Activated CD8-positive, alpha-beta memory T cell treated with anti-CD3 and anti-CD28 coated beads, Interleukin-2, amount 50 U/mL, for 24 hours (primary cell): ENCODE results near the gene PEX5.

Source experiments
- DNase-seq: peaks from one replicate; pipeline ENCODE4 v3.0.0-alpha.2; 2020; ENCODE audit errors: extremely low read depth

Gene PEX5

DNA sequence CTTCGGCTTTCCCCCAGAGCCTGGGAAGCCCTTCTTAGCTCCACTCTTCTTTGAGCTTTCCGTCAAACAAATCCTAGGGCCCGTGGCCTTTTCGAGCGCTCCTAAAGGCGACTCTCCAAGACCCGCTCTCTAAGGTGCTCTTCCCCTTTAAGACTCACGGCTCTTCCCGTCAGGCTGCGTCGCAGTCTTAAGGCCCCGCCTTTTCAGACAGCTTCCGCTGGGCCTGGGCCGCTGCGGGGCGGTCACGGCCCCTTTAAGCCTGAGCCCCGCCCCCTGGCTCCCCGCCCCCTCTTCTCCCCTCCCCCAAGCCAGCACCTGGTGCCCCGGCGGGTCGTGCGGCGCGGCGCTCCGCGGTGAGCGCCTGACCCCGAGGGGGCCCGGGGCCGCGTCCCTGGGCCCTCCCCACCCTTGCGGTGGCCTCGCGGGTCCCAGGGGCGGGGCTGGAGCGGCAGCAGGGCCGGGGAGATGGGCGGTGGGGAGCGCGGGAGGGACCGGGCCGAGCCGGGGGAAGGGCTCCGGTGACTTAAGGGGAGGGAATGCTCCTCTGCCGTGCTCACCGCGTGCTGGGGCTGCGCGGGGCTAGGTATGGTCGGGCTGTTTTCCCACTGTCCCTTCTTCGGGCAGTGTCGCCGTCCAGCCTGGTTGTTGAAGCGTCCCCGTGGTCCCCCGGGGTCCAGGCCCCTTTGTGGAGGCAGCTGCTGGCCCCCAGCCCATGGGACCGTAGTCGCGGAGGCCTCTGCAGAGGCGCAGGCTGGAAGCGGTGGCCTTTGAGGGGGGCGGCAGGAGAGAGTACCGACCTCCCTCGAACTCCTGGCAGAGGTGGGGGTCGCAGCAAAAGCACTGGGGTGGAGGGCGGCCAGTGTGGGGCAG lies at the start of gene PEX5:
Gene PEX5, plus strand, starts transcription at position 289 of the 870 bp plus-strand sequence. CDS start 692 bp downstream, outside the sequence.
- DNase-seq, result peak; percentile 65

- no peak for DNase-seq
Observed at GRCh38 chr12:7141351-7142005, 48.0 kb upstream of the PEX5 start.

GRCh38 chr12:7142056-7142644 lies 47.3 kb upstream of the PEX5 start:
- DNase-seq, result peak; percentile 14

DNA sequence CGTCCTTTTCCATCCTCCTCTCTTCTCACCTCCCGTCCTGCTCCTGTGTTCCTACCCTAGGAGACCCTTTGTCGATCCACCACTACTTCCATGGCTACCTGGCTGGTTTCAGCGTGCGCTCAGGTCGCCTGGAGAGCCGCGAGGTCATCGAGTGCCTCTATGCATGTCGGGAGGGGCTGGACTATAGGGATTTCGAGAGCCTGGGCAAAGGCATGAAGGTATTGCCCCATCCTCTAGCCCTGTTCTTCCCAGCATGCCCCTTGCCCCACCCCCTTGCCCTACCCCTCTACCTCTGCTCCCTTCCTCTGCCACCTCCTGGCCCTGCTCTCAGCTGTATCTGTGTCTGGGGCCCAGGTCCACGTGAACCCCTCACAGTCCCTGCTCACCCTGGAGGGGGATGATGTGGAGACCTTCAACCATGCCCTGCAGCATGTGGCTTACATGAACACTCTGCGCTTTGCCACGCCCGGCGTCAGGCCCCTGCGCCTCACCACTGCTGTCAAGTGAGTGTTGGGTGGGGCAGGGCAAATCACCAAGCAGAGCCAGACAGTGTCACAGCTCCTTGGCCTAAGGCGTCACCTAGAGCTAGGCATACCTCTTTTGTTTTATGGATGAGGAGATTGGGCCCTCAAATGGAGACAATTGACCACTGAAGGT lies 46.5 kb upstream of the PEX5 start:
- no peak for DNase-seq

DNA sequence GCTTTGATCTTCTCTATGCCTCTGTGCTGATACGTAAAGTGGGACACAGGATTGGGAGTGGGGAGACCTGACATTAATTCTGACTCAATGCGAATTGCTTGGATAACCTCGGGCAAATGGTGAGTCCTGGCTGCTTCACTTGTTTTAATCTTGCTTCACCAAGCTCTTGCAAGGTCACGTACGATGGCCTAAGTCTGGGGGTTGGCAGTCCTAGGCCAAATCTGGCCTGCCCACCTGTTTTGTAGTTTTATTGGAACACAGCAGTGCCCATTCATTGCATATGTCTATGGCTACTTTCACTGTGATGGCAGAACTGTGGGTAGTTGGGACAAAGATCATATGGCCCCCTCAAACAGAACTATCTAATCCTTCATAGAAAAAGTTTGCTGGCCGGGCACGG lies 45.9 kb upstream of the PEX5 start:
- no peak for DNase-seq

- DNase-seq, result no peak
Observed at GRCh38 chr12:7144414-7145120, 44.9 kb upstream of the PEX5 start.

- no peak for DNase-seq
Observed at GRCh38 chr12:7145671-7146070, 43.8 kb upstream of the PEX5 start.

DNA sequence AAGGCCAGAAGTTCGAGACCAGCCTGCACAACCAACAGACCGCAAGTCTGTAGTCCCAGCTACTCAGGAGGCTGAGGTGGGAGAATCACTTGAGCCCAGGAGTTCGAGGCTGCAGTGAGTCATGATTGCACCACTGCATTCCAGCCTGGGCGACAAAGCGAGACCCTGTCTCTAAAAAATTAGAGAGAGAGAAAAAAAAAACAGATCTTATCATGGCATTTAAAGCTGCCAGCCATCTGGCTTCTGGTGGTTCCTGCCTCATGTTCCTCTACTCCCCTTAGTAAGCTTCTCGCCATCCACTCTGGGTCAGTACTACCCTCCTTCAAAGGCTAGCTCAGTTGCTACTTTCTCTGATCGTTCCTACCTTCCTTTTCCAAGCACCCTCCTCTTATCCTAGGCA lies 43.3 kb upstream of the PEX5 start:
- DNase-seq, result no peak

DNA sequence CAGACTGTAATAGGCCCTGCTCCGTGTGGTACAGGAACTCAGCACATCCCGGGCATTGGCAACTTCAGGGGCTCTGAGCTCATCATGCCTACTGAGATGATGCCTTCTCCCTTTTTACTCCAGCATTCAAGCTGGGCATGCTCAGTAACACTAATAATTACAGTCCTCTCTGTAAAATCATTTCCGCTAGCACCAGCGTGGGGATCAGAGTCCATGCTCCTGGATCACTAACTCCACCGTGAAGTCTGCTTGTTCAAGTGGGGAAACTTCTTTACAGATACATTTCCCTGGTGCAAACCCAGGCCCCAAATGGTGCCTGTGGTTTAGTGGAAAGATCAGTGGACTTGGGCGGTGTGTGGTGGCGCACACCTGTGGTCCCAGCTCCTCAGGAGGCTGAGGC lies 42.6 kb upstream of the PEX5 start:
- no peak for DNase-seq

- DNase-seq, result no peak
Observed at GRCh38 chr12:7150356-7150755, 39.1 kb upstream of the PEX5 start.

- DNase-seq, result no peak
Observed at GRCh38 chr12:7150841-7151240, 38.6 kb upstream of the PEX5 start.

DNA sequence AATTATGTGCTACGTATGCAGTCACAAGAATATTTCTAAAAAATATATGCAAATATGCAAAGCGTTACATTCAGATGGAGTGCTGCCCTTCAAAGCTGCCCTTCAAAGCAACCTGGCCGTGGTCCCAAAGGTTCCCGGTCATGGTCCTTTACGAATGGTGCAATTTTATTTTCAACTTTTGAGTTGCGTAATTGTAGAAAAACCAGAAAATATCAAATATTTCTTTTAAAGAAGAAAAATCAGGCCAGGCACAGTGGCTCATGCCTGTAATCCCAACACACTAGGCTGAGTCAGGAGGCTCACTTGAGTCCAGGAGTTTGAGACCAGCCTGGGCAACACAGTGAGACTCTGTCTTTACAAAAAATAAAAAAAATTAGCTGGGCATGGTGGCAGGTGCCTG lies 38.0 kb upstream of the PEX5 start:
- DNase-seq, result no peak

GRCh38 chr12:7152818-7153217 lies 36.7 kb upstream of the PEX5 start:
- DNase-seq, result no peak

- DNase-seq, result no peak
Observed at GRCh38 chr12:7154042-7154441, 35.4 kb upstream of the PEX5 start.

- no peak for DNase-seq
Observed at GRCh38 chr12:7154901-7155470, 34.5 kb upstream of the PEX5 start.

DNA sequence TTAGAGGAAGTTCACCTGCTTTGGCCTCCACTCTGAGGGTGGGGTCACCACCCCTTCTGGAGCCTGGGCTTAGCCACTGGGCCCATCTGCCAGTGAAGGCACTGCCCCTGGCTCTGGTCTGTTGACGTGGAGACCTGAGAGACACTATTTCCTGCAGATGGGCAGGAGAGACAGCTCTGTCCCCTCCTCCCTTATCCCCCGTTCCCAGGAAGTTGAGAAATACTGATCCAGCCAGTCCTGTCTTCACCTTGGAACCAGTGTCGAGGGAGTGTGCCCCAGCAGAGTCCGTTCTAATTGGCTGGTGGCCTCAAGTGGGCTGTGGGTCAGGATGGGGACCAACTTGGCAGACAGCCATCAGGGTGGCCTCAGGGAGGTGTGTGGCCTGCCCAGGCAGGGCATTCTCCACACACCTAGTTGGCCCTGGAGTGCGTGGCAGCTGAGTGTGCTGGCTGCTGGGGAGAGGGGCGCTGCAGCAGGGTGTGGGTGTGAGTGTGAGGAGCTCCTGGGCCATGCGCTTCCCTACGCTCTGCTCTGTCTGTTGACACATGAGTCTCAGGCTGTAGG lies 33.9 kb upstream of the PEX5 start:
- DNase-seq, result no peak

DNA sequence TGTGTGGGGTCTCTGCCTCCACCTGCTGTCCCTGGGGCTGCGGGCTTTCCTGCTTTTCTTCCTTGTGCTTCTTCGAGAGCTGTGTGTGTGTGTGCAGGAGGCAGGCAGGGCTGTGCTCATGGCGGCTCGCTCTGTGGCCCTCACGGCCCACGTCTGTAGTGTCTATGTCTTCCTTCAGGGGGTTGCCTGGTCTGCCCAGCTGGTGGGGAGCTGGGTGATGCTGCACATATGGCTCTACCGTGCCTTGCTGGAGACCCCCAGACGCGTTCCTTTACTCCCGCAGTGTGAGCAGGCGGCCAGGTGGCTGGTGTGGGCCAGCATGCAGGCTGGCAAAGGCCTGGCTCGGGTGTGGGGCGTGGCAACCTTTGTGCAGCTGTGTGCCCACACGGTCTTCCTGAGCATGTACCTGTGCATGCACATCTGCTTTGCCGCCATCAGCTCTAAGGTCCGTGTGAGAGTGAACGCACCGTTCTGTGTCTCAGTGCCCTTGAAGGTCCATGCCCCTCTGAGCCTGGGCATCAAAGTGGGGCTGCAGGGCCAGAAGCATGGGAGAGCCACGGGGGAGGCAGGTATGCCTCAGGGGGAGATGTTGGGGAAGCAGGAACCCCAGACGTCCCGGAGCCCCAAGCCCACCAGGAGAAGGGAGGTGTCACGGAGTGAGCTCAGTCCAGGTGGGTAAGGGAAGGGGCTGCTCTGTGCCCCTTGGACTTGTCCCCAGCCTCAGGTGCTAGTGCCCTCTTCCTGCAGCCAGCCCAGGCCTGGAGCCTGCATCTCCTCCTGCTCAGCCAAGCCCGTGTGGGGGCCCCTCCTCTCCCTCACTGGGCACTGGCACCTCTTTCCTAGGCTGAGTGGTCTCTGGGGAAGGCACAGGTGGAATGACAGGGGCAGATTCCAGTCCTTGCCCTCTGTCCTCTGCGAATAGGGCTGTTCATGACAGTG lies 33.0 kb upstream of the PEX5 start:
- DNase-seq, result no peak

DNA sequence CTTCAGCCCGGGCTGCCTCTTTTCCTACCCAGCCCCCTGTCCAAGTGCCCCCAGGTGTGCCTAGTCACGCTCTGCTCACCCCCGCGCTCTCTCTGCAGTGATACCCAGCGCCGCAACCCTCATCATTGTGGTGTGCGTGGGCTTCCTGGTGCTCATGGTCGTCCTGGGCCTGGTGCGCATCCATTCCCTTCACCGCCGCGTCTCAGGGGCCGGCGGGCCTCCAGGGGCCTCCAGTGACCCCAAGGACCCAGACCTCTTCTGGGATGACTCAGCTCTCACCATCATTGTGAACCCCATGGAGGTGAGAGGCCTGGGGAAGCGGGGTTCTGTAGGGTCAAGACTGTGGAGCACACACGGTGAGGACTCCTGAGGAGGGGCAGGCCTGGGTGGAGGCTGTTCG lies 32.1 kb upstream of the PEX5 start:
- DNase-seq, result no peak

DNA sequence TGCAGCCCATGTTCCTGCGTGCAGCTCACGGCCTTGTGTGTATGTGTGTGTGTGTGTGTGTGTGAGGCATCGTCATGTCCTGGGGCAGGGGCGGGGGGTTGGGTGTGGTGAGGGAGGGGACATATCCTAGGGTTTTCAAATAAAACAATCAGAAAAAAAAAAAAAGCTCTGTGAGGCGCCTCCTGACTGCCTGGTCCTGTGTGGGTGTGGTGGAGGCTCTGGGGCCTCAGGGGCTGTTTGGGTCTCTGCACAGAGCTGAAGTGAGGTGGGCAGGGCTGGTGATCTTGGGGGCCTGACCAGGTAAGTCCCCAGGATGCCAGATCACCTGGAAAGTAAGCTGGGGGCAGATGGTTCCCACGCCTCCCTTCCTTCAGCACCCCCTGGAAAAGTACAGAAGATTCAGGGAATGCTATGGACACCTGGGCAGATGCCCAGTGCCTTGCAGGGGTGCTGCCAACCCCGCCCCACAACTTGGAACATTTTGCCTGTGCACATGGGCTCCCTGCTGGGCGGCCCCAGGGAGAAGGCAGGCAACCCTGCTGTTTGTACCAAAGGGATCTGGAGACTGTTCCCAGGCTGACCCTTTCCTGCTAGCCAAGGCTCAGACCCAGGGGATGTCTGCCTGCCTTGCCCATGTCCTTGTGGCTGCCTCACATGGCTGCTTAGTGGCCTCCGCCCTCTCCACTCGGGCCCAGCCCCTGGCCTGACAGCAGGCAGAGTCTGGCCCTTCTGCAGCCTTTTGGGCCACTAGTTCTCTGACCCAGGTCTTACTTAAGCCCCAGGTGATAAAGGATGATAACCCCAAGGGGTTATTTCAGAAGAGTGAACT lies 30.5 kb upstream of the PEX5 start:
- no peak for DNase-seq
